NCI-H2227 (cell line): Measurements from ENCODE around the gene NDUFS6.
"Not testable (repeated sequence)": the region's sequence is repeated elsewhere in the genome, so short reads cannot be mapped to it uniquely, and the experiment has no call there.

Experiments
- DNase-seq: peaks from one replicate; lab custom pipeline; 2025; ENCODE audit not compliant: unreplicated experiment; lab: John Stamatoyannopoulos, UW

Gene NDUFS6

DNA sequence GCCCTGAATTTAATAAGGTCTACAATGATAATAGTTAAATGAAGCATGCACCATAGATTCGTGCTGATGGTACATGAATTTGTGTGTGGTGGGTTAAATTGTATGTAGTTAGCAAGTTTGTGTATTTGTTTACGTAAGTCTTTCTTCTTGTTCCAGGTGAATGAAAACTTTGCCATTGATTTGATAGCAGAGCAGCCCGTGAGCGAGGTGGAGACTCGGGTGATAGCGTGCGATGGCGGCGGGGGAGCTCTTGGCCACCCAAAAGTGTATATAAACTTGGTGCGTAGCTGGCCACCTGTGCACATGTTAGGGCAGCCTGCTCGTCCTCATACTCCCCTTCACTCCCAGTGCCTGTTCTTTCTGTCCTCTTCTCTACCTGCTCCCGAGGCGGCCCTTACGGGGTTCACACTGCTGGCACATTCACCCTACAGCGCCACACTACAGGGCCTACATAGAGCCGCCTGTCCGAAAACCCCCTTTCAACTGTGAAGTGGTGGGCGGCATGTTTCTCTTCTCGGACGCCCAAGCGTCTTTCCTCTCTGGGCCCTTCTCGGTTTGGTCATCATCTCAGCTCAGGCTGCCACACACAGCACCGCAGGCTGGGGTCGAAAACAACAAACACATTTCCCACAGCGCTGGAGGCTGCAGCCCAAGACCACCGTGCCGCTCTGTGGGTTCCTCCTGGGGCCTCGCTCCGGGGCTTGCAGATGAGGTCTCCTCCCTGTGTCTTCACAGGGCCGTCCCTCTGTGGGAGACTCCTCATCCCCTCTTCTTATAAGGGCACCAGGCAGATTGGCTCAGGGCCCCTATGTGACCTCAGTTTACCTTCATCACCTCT is 13.2 kb downstream of the NDUFS6 start:
- no peak for DNase-seq

DNA sequence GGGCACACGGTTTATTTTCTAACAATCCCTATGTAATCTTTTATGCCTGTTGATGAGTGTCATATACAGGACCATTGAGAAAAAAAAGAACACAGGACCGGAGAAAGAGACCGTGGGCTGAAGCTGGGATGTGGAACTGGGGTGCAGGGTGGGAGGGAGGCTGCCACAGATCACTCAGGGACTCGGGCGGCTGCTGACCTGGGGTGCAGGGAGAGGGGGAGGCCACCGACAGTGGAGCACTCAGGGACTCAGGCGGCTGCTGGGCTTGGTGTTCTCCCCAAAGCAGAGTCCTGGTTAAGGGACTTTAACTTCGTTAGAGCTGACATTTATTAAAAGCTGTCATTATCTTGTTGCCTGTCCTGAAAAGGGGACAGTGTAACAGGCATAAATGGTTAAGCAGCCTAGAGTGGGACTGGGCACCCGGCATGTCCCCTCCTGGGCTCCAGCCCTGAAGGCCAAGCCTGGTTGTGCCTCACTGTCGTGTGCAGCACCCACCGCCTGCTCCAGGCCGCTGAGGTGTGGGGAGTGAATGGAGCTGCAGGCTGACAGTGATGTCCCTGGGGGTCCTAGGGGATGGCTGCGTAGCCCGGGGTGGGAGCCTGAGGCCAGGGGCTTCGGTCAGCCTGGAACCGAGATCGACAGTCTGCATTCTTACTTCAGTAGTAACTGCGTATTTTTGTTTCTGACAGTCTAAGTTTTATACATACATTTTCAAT is 14.0 kb downstream of the NDUFS6 start:
- DNase-seq: no peak

DNA sequence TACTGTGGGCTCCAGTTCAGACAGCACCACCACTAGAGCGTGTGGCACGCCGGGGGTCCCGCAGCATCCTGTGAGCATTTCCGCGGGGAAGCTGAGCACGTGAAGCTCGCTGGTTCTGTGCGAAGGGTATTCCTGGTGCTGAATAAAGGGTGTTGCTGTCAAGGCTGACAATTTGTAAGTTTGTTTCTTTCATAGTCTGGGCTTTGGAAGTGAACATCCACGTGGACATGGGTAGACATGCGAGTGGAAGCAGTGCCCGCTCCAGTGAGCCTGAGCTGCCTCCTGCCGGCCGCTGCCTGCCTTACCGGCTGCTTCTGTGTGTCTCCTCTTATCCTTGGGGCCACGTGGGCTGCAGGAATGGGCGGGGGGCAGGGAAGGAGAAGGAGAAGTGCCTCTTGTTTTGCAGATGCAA is 14.7 kb downstream of the NDUFS6 start:
- no peak for DNase-seq

DNA sequence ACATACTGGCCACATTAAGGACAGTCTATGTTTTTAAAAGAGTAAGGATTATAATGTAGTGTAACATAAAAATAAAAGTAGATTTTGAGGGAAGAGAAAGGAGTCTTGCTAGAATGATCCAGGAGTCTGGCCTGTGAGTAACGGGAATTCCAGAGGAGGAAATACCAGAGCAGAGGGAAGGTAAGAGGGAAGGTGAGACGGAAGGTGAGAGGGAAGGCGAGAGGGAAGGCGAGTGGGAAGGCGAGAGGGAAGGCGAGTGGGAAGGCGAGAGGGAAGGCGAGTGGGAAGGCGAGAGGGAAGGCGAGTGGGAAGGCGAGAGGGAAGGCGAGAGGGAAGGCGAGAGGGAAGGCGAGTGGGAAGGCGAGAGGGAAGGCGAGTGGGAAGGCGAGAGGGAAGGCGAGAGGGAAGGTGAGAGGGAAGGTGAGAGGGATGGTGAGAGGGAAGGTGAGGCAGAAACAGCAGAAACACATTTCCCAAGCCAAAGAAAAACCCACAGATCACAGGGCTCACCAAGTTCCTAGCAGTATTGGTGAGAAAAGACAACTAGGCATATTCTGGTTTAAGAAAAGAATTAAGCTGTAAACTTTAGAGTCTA is 15.4 kb downstream of the NDUFS6 start:
- DNase-seq: not testable (repeated sequence)

DNA sequence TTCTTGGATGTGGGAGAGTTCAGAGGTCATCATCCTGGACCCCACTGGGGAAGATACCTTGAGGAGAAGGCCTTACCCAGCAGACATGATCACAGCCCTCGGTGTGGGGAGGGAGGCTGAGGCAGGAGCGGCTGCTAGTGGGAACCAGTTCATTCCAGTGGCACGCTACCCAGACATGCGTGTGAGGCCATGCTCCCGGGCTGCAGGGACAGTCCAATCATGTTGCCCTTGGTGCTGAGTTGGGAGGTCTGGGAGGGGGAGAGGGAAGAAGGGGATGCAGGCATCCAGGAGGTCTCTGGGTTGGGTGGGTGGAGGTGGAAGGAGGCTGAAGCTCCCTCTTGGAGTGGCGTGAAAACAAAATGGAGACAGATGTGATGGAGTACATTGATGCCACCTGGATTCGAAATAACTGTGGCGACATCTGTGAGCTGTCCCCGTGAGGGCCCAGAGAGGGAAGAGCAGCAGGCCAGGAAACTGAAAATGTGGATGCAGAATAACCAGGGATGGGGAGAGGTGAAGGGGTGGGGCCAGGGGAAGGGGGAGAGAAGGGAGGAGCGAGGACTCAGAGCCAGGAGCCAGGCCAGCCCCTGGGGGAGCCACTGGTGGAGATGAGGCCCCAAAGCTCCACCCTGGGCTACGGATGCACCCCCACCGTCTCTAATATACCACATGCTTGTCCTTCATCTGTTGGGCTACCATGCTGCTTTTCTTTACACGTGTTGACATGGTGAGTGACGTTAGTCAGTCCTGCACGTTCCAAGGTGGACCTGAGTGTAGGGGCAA is 16.2 kb downstream of the NDUFS6 start:
- no peak for DNase-seq

DNA sequence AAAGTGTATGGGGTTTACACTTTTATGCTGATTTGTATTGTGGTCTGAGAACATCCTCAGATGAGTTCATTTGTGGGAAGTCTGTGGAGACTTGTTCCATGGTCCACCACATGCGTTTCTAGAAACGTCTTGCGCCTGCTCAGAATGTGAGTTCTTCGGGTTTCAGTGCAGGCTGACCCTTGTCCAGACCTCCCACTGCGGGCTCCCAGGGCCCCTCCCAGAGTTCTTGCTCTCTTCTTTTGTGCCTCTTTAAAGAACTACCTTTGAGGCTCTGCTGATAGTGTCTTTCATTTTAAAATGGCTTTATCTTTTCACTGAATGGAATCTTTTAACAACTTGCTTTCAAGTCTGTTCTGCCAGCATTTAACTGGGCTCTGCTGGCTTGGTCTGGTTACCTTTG is 17.6 kb downstream of the NDUFS6 start:
- DNase-seq: no peak

DNA sequence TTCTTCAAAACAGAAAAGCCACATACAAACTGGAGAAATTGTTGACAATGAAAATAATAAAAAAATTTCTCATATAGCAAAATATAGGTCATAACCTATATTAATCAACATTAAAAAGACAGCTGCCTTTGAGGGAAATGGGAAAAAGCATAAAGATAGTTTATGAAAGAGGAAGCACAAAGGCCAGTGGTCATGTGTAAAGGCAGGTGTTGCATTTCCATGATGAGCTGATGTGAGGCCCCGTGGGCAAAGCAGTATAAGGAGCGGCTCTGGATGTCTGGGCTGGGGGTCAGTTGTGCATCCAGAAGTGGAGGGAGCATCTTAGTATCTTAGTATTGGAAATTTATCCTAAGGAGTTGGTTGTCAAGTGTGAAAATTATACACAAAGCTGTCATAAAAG is 18.3 kb downstream of the NDUFS6 start:
- DNase-seq: no peak

DNA sequence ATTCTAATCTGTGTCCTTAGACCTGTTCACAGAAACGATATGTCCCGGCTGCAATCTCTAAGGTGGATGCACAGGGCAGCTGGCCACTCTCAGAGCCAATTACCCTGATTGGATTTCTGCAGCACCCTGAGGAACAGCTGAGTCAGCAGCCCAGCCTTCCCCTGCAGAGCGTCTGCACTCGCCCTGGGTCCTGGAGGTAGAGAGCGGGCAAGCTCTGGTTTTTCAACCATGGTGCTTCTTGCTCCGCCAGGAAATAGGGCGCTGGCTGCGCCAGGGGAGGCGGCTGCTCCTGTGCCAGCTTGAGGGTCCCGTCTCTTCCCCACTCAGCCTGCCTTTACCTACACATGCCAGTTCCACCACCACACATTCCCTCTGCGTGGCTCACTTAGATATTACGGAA is 19.2 kb downstream of the NDUFS6 start:
- no peak for DNase-seq

DNA sequence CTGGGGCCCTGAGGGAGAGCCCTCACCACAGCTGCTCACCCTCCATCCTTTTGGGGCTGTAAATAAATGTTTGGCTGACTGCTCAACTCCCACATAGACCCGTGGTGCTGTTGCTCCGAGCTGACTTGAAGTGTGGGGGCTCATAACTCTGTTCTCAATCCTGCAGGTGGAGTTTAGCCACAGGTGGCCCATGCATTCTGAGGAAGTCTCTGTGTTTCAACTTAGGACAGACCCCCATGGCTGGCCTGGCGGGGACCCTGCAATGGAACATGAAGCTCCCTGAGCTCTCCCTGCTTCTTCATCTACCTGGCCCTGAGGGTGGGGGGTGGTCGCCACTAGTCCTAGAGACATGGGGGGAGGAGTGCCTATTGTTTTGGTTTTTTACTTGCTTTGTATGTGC is 19.7 kb downstream of the NDUFS6 start:
- no peak for DNase-seq

DNA sequence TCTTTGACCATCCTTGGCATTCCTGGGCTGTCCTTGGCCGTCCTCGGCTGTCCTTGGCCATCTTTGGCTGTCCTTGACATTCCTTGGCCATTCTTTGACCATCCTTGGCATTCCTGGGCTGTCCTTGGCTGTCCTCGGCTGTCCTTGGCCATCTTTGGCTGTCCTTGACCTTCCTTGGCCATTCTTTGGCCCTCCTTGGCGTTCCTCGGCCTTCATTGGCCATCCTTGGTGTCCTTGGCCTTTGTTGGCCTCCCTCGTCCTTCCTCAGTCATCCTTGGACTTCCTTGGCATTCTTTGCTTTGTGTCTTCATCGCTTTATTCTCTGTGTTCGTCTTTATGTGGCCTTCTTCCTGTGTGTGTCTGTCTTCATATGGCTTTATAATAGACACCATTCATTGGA is 20.7 kb downstream of the NDUFS6 start:
- DNase-seq: no peak

DNA sequence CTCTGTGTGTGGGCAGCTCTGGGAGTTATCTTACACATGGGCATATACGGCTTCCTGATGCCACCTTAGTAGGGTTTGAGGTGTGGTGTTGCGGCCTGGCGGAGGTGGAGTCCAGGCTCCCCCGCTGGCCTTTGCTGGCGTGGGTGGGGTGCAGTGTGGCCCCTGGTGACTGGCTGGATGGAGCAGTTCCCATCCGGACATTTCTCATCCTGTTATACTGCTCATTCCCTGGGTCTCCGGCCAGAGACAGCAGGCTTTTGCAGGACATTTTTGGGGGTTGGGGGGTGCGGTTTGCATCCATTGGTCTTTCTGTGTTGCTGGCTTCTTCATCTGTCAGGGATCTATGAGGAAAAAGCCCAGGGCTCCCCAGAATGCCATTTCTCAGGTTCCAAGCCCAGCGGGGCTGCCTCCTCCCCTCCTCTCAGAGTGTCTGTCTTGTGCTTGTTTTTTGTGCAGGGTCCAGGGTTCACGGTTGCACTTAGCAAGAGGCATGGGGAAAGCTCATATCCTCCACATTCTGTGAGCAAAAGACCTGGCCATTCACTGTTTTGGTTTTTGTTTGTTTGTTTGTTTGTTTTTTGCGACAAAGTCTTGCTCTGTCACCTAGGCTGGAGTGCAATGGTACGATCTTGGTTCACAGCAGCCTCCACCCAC is 22.3 kb downstream of the NDUFS6 start:
- no peak for DNase-seq

DNA sequence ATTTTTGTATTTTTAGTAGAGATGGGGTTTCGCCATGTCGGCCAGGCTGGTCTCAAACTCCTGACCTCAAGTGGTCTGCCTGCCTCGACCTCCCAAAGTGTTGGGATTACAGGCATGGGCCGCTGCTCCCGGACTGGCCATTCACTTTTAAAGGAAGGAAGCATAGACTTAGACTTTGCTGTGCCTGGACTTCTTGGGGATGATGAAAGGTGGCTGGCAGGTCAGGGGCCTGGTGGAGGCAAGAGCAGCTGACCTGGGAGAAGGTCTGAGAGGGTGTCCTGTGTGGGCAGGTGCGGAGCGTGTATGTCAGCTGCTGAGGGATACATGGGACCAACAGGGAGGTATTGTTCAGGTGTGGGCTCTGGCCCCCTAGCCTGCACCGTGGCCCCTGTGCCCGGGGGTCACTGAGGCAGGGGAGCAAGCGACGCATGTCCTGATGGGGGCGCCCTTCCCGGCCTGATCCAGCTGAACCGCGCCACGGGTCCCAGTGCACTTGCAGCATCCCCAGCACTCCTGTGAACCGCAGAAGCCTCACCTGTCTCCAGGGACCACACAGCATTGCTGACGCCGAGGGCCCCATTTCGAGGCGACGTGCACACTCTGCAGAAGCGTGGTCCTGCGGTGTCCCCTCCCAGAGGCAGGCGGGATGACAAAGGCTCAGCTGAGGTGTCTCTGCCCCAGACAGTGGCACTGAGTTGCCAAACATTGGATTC is 23.1 kb downstream of the NDUFS6 start:
- no peak for DNase-seq

DNA sequence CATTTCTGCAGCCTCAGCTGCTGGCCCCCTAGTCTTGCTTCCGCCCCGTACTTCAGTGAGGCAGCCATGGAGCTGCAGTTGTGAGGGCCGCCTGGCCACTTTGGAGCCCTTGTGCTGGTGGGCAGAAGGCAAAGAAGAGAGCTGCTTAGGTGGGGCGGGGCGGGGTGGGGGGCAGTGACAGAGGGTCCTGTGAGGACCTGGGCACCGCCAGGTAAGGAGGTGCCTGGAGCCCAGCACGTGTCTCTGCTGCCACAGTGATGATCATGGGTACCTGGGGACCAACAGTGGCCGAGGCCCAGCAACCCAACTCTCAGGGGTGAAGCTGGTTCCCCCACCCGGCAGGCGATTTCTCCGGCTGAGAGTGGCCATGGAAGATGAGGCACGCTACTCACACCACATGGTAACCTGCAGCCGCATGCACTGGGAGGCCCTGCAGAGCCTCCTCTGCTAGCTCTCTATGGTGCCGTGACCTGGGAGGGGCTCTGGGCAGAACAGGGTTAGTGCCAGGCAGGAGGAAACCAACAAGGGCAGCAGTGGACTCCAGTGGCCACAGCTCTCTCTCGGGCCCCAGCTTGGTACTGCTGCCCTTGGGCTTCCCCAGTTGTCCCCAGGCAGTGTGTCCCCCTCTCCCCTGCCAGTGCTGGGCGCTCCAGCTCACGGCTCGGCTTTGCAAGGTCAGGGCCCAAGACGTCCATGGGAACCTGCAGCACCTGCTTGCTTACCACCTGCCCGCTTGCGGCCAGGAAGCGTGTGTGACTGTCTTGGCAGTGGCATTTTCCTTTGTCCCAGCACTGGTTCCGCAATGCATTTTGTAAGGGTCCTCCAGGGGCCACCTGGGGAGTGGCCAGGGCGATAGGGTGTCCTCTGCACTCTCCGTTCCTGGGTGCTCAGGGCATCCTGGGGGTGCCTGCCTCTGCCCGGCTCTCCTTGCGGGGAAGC is 24.0 kb downstream of the NDUFS6 start:
- DNase-seq: no peak

DNA sequence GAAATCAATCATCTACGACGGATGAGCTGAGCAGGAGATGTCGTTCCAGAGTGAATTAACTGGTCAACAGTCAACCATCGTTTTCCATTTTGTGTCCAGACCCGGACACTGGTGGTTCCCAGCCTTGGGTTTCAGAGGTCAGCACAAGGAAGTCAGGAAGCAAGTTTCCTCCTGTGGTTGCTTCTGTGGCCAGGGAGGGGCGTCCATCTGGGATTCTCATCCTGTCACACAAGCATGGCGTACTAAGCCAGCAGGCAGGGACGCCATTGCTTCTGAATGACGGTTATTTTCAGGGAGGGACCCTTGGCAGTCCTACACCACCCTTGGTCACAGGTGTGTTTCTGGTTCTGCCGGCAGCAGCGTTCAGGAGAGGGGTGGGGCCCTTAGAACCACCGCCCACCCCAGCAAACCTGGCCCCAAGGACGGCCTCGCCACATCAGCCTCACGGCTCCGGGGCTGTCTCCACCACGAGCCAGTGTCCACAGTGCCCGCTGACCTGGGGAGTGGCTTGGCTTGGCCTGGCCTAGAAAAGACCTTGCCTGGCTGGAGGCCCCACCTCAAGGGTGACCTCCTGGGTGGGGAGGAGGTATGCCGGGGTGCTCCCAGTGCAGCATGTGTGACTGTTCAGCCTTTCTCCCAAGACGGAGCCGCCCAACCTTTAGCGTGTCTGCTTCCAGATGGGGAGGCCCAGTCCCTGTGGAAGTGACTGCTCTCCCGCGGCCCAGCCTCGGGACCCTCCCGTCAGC is 25.2 kb downstream of the NDUFS6 start:
- DNase-seq: no peak

DNA sequence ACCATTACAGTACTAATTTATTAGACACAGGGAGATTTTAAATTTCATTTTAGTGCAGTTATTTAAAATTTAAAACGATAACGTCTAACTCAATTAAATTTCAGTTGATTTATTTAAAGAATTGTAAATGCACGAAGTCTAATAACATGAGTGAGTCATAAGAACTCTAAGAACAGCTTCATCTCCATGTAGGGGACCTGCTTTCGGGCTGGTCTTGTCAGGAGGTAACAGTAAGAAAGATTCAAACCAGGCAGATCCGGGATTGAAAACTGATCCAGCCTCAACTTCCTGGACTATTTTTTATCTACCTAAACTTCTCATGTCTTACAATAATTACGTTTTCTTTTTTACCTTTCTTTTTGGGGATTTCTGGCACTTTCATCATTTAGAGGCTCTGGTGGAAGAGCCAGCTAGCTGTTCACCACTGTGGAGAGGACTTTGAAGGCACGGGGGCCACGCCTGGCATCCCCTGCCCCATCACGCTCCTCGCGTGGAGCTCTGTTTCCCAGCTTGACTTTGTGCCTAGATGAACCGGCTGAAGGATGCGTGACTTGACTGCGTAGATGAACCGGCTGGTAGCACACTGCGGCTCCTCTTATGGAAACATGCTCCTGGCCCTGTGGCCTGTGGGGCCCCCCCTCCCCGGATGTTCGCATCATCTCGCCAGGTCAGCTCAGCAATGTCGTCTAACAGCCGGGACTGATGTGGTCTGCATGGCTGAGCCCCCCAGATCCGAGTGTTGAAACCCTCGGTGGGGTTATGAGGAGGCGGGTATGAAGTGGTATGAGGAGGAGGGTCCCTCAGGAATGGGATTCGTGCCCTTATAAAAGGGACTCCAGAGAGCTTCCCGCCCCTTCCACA is 26.0 kb downstream of the NDUFS6 start:
- DNase-seq: no peak

DNA sequence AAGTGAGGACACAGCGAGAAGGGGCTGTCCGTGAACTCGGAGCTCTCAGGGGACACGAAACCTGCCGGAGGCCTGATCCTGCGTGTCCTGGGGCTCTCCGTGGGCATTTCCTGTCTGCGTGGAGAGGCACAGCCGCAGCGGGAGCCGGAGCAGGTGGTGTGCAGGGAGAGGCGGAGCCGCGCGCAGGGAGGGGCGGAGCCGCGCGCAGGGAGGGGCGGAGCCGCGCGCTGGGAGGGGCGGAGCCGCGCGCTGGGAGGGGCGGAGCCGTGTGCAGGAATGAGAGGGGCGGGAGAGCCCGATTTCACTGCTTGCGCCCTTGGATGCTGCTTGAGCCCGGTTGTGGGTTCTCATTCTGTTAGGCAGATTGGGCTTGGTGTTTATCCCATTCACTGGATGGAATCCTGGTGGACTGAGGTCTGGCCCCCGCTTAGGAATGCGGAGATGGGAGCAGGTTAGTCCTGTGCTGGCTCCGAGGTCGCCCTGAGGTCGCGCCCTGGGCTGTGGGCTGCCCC is 26.7 kb downstream of the NDUFS6 start:
- DNase-seq: no peak

DNA sequence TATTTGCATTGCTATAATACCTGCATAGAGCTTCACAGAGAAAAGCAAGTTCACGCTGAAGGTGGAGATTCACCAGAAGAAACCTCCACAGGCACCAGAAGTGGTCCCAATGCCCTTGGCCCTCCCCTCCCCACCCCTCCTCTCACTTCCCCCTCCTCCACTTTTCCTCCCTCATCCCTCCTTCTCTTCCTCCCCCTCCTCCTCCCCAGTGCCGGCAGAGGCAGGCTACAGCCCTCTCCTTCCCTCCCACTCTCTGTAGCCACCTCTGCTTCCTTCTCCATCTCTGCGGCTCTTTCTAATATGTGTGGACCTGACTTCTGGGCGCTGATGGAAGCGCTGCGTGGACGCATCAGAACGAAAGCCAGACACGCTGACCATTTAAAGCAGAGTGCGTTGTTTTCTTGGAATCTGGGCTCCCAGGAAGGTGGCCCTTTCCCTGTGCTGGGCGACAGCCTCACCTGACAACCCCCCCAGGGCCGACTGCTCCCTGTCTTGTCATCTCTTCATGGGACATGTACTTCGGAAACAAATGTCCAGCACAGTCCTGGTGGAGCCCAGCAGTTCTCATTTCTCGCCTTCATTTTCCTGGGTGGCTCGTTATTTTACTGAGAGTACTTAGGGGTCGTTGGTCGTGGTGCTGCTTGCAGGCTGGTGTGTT is 29.5 kb downstream of the NDUFS6 start:
- DNase-seq: no peak
